GM23338 (cell line): ENCODE results near the gene ABCF2. TPM values are rescaled to one million over a fixed set of nuclear protein-coding genes. Genes with fewer than 3 reads are reported as not detected.

Experiments used
- ATAC-seq: fragments of 200-7000 bp; cut with Tn5 transposase; 3 replicates; pipeline ENCODE4 v1.9.1; 2020
- DNase-seq: peaks from one replicate; pipeline ENCODE4 v3.0.0-alpha.2; 2015; ENCODE audit warnings: low spot score
- H2AFZ ChIP-seq: fragments of 200-600 bp; sonication (generic); 2 replicates; pipeline ENCODE4 v1.8.0; 2016; ENCODE audit warnings: antibody characterized with exemption, mild to moderate bottlenecking, moderate library complexity
- H3F3A ChIP-seq: fragments of 200-600 bp; sonication (generic); replicated peaks from 2 replicates; pipeline ENCODE4 v1.8.0; 2017; ENCODE audit warnings: antibody characterized with exemption, mixed run types, low read depth
- H3K27ac ChIP-seq: fragments of 200-600 bp; sonication (generic); 2 replicates; pipeline ENCODE4 v1.6.1; 2016; ENCODE audit warnings: low read depth
- H3K27me3 ChIP-seq: fragments of 200-600 bp; sonication (generic); 2 replicates; pipeline ENCODE4 v1.8.0; 2016; ENCODE audit warnings: mild to moderate bottlenecking, mixed run types, moderate library complexity; ENCODE audit not compliant: insufficient read depth
- H3K36me3 ChIP-seq: fragments of 200-600 bp; sonication (generic); 2 replicates; pipeline ENCODE4 v1.8.0; 2016; ENCODE audit warnings: mild to moderate bottlenecking; ENCODE audit not compliant: insufficient read depth
- H3K4me1 ChIP-seq: fragments of 200-600 bp; sonication (generic); 2 replicates; pipeline ENCODE4 v1.8.0; 2016; ENCODE audit warnings: mild to moderate bottlenecking, moderate library complexity; ENCODE audit not compliant: insufficient read depth
- H3K4me2 ChIP-seq: fragments of 200-600 bp; sonication (generic); 2 replicates; pipeline ENCODE4 v1.7.1; 2017; ENCODE audit warnings: mixed run types
- H3K4me3 ChIP-seq: fragments of 200-600 bp; sonication (generic); 2 replicates; pipeline ENCODE4 v1.6.1; 2016; ENCODE audit warnings: mixed run types
- H3K79me2 ChIP-seq: fragments of 200-600 bp; sonication (generic); replicated peaks from 2 replicates; pipeline ENCODE4 v1.8.0; 2017; ENCODE audit warnings: mild to moderate bottlenecking; ENCODE audit not compliant: insufficient read depth
- H3K9me2 ChIP-seq: fragments of 200-600 bp; sonication (generic); 2 replicates; pipeline ENCODE4 v1.8.0; 2017; ENCODE audit not compliant: insufficient read depth
- H4K20me1 ChIP-seq: fragments of 200-600 bp; sonication (generic); replicated peaks from 2 replicates; pipeline ENCODE4 v1.8.0; 2017; ENCODE audit warnings: mild to moderate bottlenecking; ENCODE audit not compliant: insufficient read depth
- H3K27ac Mint-ChIP-seq: 2 replicates; pipeline ENCODE4 v1.8.0; 2020; ENCODE audit warnings: inconsistent platforms, mild to moderate bottlenecking, moderate library complexity, mixed read lengths
- H3K27me3 Mint-ChIP-seq: 3 replicates; pipeline ENCODE4 v1.8.0; 2022; ENCODE audit warnings: low read depth, mild to moderate bottlenecking, moderate library complexity, mixed read lengths, inconsistent platforms; ENCODE audit not compliant: insufficient read depth, poor library complexity
- H3K36me3 Mint-ChIP-seq: 3 replicates; pipeline ENCODE4 v1.8.0; 2021; ENCODE audit warnings: low read depth, mild to moderate bottlenecking, inconsistent platforms, moderate library complexity, mixed read lengths
- H3K4me1 Mint-ChIP-seq: 3 replicates; pipeline ENCODE4 v1.8.0; 2020; ENCODE audit warnings: mild to moderate bottlenecking, inconsistent platforms, mixed read lengths
- H3K4me3 Mint-ChIP-seq: 3 replicates; pipeline ENCODE4 v1.8.0; 2021; ENCODE audit warnings: moderate library complexity, mild to moderate bottlenecking, inconsistent platforms, mixed read lengths
- H3K9me3 Mint-ChIP-seq: 3 replicates; pipeline ENCODE4 v1.8.0; 2020; ENCODE audit warnings: moderate library complexity, mild to moderate bottlenecking, inconsistent platforms, mixed read lengths
- CREB1 ChIP-seq: fragments of 250-450 bp; sonication (Bioruptor Pico); IDR thresholded peaks from 2 replicates; pipeline ENCODE4 v1.5.0; 2020; ENCODE audit warnings: low read depth, mild to moderate bottlenecking, moderate library complexity
- CTCF ChIP-seq, 2 experiments: fragments of 200-600 bp in 1 of 2; sonication (generic) in 1 of 2; conservative IDR thresholded peaks; 2 replicates each; pipeline versions ENCODE4 v1.5.1 to v1.6.1; 2016 to 2017; ENCODE audit warnings: antibody characterized with exemption in 2 of 2, low read depth in 2 of 2, mild to moderate bottlenecking in 2 of 2, moderate library complexity in 1 of 2
- ETS1 ChIP-seq: IDR thresholded peaks from 2 replicates; pipeline ENCODE4 v1.6.1; 2016; ENCODE audit warnings: antibody characterized with exemption
- EZH2 ChIP-seq: fragments of 200-600 bp; sonication (generic); IDR thresholded peaks from one replicate; pipeline ENCODE4 v1.8.0; 2017; ENCODE audit warnings: antibody characterized with exemption, mild to moderate bottlenecking, low read depth; ENCODE audit not compliant: unreplicated experiment
- EZH2phosphoT487 ChIP-seq: fragments of 200-600 bp; sonication (generic); IDR thresholded peaks from one replicate; pipeline ENCODE4 v1.8.1; 2018; ENCODE audit warnings: antibody characterized with exemption; ENCODE audit not compliant: unreplicated experiment
- JUNB ChIP-seq: IDR thresholded peaks from one replicate; pipeline ENCODE4 v1.6.1; 2016; ENCODE audit warnings: antibody characterized with exemption; ENCODE audit not compliant: unreplicated experiment
- NANOG ChIP-seq: IDR thresholded peaks from 2 replicates; pipeline ENCODE4 v1.6.1; 2016; ENCODE audit warnings: antibody characterized with exemption, borderline replicate concordance
- POLR2AphosphoS5 ChIP-seq: IDR thresholded peaks from 2 replicates; pipeline ENCODE4 v1.6.1; 2016; ENCODE audit warnings: antibody characterized with exemption, low read depth
- REST ChIP-seq: IDR thresholded peaks from one replicate; pipeline ENCODE4 v1.6.1; 2018; ENCODE audit warnings: antibody characterized with exemption; ENCODE audit not compliant: unreplicated experiment
- STAT1 ChIP-seq: IDR thresholded peaks from one replicate; pipeline ENCODE4 v1.6.1; 2016; ENCODE audit warnings: antibody characterized with exemption; ENCODE audit not compliant: unreplicated experiment
- ZNF114 ChIP-seq: fragments of 250-450 bp; sonication (Bioruptor Pico); IDR thresholded peaks from 2 replicates; pipeline ENCODE4 v1.5.0; 2020; ENCODE audit warnings: mild to moderate bottlenecking, moderate library complexity
- ZNF331 ChIP-seq: fragments of 250-450 bp; sonication (Bioruptor Pico); IDR thresholded peaks from 2 replicates; pipeline ENCODE4 v1.5.0; 2020; ENCODE audit warnings: low read depth, mild to moderate bottlenecking, moderate library complexity
- polyA plus RNA-seq: library from polyadenylated mRNA; unstranded; fragments of >200 nt; fragmentation: Nextera tagmentation; extraction: Ambion mirVana; gene quantifications from 2 replicates; pipeline ENCODE4 v1.2.1, GENCODE V29; 2016
- total RNA-seq: library from RNA; depleted of rRNA; stranded (reverse); fragments of >200 nt; shearing (Covaris generic); gene quantifications from 2 replicates; pipeline ENCODE4 v1.2.3, GENCODE V29; 2014

ABCF2 gene
- total and polyA plus RNA-seq, 2 experiments from 2014 or later = 18.7 to 58.7 TPM

GRCh38 chr7:151274396-151274795, 47.4 kb upstream of the ABCF2 start (continued):
- TF ChIP-seq REST (no peak), NANOG (no peak), CTCF (conservative IDR thresholded peaks at IDR 0.05; ENCODE audit: low read depth in 2 of 2) (no peak), EZH2phosphoT487 (no peak), CREB1 (CRISPR knock-in tag) (no peak), ZNF331 (CRISPR knock-in tag) (no peak), ZNF114 (CRISPR knock-in tag) (no peak), POLR2AphosphoS5 (no peak), STAT1 (no peak)

- Histone ChIP-seq H3K36me3 (no peaks in the 10 kb centered on the region), H3K4me1 (peaks cover 6% of the 10 kb centered on the region; the same call in 1 of the 2 replicates), H3K79me2 (no peaks in the 10 kb centered on the region), H3F3A (no peaks in the 10 kb centered on the region), H2AFZ (no peak overlapping the region), H3K27ac (no peak overlapping the region), H3K4me3 (no peak overlapping the region), H4K20me1 (no peaks in the 10 kb centered on the region), H3K27me3 (peaks cover 21% of the 10 kb centered on the region), H3K4me2 (no peak overlapping the region), H3K9me2 (no peaks in the 10 kb centered on the region)
- no peak overlapping the region for H3K4me3 Mint-ChIP-seq
- ATAC-seq (no peak), DNase-seq (no peak)
- H3K9me3 Mint-ChIP-seq = no peaks in the 10 kb centered on the region
- H3K4me1 Mint-ChIP-seq = peaks cover 14% of the 10 kb centered on the region; the same call in 2 of the 3 replicates
- H3K36me3 Mint-ChIP-seq = no peaks in the 10 kb centered on the region
- peaks cover 26% of the 10 kb centered on the region for H3K27me3 Mint-ChIP-seq
- no peak overlapping the region for H3K27ac Mint-ChIP-seq
- TF ChIP-seq ZNF331 (CRISPR knock-in tag) (no peak), ETS1 (no peak), STAT1 (no peak), NANOG (no peak), JUNB (no peak), REST (no peak), EZH2 (no peak), POLR2AphosphoS5 (no peak), ZNF114 (CRISPR knock-in tag) (no peak), CTCF (conservative IDR thresholded peaks at IDR 0.05; ENCODE audit: low read depth in 2 of 2) (no peak), CREB1 (CRISPR knock-in tag) (no peak)
These were observed 46.8 kb upstream of the ABCF2 start for GRCh38 chr7:151273651-151274390.
